Measurements from ENCODE around the gene CA10. TPM values are rescaled to one million over a fixed set of nuclear protein-coding genes. Genes with fewer than 3 reads are reported as not detected.

The CA10 gene
- total RNA-seq, 1 donor = not detected

DNA sequence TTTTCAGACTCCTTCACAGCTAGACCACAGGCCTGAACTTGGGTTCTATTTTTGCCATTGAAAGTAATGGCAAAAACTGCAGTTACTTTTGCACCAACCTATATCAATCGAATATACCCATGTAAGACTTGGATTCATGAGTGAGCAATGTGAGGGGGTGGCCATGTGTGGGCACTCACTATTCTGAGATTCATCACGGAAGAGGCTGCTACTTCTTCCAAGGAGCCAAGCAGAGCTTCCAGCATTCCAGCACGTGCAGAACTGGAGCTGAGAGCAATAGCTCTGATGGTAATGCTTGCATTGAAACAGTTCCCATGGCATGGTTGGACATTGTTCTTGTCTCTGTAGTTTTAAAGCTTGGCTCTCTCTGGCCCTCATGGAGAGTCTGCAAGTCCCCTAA lies 327.6 kb downstream of the CA10 start:
- no peaks in the 10 kb centered on the region for H3K27me3 ChIP-seq (ENCODE audit: insufficient read depth, low read length)
- no peaks in the 10 kb centered on the region for H3K9me3 ChIP-seq (ENCODE audit: low read depth, low read length)
- H3K27ac ChIP-seq (ENCODE audit: low read depth, low read length) = no peak overlapping the region
- TF ChIP-seq, protein P1, sequence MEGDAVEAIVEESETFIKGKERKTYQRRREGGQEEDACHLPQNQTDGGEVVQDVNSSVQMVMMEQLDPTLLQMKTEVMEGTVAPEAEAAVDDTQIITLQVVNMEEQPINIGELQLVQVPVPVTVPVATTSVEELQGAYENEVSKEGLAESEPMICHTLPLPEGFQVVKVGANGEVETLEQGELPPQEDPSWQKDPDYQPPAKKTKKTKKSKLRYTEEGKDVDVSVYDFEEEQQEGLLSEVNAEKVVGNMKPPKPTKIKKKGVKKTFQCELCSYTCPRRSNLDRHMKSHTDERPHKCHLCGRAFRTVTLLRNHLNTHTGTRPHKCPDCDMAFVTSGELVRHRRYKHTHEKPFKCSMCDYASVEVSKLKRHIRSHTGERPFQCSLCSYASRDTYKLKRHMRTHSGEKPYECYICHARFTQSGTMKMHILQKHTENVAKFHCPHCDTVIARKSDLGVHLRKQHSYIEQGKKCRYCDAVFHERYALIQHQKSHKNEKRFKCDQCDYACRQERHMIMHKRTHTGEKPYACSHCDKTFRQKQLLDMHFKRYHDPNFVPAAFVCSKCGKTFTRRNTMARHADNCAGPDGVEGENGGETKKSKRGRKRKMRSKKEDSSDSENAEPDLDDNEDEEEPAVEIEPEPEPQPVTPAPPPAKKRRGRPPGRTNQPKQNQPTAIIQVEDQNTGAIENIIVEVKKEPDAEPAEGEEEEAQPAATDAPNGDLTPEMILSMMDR (IDR thresholded peaks at IDR 0.05; ENCODE audit: extremely low read depth, low read depth, low read length) = no peak
- H3K4me1 ChIP-seq (ENCODE audit: insufficient read depth, low read length) = no peaks in the 10 kb centered on the region
- H4K20me1 ChIP-seq (ENCODE audit: insufficient read depth, low read length) = no peaks in the 10 kb centered on the region
- no peaks in the 10 kb centered on the region for H3K36me3 ChIP-seq (ENCODE audit: insufficient read depth, low read length)
- H2AFZ ChIP-seq (ENCODE audit: low read length) = no peak overlapping the region
- no peak overlapping the region for H3K4me2 ChIP-seq (ENCODE audit: insufficient read depth, low read length)
- no peak overlapping the region for H3K4me3 ChIP-seq (ENCODE audit: insufficient read depth, low read length)
- no peak for DNase-seq (ENCODE audit: insufficient read length, low spot score, missing footprints)
- H3K79me2 ChIP-seq (ENCODE audit: insufficient read depth, low read length) = no peaks in the 10 kb centered on the region

DNA sequence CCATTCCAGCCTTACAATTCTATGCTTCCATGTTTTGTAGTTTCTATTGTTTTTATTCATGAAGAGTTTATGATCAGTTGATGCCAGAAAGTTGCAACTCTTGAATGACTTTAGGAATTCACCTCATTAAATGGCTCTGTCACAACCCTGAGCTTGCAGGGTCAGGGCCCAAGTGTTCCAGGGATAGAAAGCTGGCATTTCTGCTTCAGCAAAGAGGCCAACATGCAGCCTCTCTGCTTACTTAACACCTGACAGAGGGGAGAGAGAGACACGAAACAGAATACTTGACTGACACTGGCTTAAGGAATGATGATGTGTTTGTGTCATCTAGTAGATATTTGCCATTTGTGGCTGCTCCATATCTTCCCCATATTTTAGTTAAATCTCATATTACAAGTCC lies 328.1 kb downstream of the CA10 start:
- H2AFZ ChIP-seq (ENCODE audit: low read length) = no peak overlapping the region
- H3K4me3 ChIP-seq (ENCODE audit: insufficient read depth, low read length) = no peak overlapping the region
- H3K4me1 ChIP-seq (ENCODE audit: insufficient read depth, low read length) = no peaks in the 10 kb centered on the region
- H3K9me3 ChIP-seq (ENCODE audit: low read depth, low read length) = no peaks in the 10 kb centered on the region
- no peaks in the 10 kb centered on the region for H3K36me3 ChIP-seq (ENCODE audit: insufficient read depth, low read length)
- TF ChIP-seq, protein P1 (IDR thresholded peaks at IDR 0.05; ENCODE audit: extremely low read depth, low read depth, low read length) = no peak
- H3K27ac ChIP-seq (ENCODE audit: low read depth, low read length) = no peak overlapping the region
- H3K4me2 ChIP-seq (ENCODE audit: insufficient read depth, low read length) = no peak overlapping the region
- DNase-seq (ENCODE audit: insufficient read length, low spot score, missing footprints) = no peak
- H3K27me3 ChIP-seq (ENCODE audit: insufficient read depth, low read length) = no peaks in the 10 kb centered on the region
- no peaks in the 10 kb centered on the region for H4K20me1 ChIP-seq (ENCODE audit: insufficient read depth, low read length)
- H3K79me2 ChIP-seq (ENCODE audit: insufficient read depth, low read length) = no peaks in the 10 kb centered on the region

DNA sequence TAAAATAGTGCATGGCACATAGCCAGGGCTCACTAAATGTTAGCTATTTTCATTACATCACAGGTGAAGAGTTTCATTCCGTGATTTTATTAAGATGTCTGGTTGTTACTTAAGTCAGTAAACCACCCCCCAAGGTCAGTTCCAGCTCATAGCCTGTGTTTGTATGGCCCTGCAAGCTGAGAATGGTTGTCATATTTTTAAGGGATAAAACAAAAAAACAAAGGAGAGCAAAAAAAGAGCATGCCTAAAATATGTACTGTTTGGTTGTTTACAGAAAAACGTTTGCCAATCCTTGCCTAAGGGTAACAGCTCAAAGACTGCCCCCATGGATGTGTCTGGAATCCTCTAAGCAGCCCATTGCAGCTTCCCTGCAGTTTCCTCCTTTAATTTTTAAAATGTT lies 329.6 kb downstream of the CA10 start:
- TF ChIP-seq, protein P1 (IDR thresholded peaks at IDR 0.05; ENCODE audit: extremely low read depth, low read depth, low read length) = no peak
- no peaks in the 10 kb centered on the region for H3K27me3 ChIP-seq (ENCODE audit: insufficient read depth, low read length)
- no peaks in the 10 kb centered on the region for H3K9me3 ChIP-seq (ENCODE audit: low read depth, low read length)
- H2AFZ ChIP-seq (ENCODE audit: low read length) = no peak overlapping the region
- DNase-seq (ENCODE audit: insufficient read length, low spot score, missing footprints) = no peak
- no peak overlapping the region for H3K27ac ChIP-seq (ENCODE audit: low read depth, low read length)
- no peaks in the 10 kb centered on the region for H3K36me3 ChIP-seq (ENCODE audit: insufficient read depth, low read length)
- H3K4me1 ChIP-seq (ENCODE audit: insufficient read depth, low read length) = no peaks in the 10 kb centered on the region
- no peaks in the 10 kb centered on the region for H4K20me1 ChIP-seq (ENCODE audit: insufficient read depth, low read length)
- no peaks in the 10 kb centered on the region for H3K79me2 ChIP-seq (ENCODE audit: insufficient read depth, low read length)
- H3K4me2 ChIP-seq (ENCODE audit: insufficient read depth, low read length) = no peak overlapping the region
- H3K4me3 ChIP-seq (ENCODE audit: insufficient read depth, low read length) = no peak overlapping the region

DNA sequence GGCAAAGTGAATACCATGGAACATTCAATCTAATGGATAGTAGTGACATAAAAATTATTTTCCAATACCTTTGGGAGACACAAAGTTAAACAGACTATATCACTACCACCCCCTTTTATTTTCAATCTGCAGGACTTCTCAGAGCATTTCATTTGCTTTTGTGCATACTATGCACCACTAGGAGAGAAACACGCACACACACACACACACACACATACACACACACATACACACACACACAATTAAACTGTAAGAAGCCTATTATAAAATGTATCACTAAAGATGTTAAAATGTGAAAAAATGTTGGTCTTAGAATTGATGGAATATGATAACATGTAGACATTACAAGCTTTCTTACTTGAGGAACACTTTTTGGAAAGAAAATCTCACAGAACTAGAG lies 331.4 kb downstream of the CA10 start:
- Histone ChIP-seq H3K4me2 (ENCODE audit: insufficient read depth, low read length) (no peak overlapping the region), H2AFZ (ENCODE audit: low read length) (no peak overlapping the region), H3K27me3 (ENCODE audit: insufficient read depth, low read length) (no peaks in the 10 kb centered on the region), H4K20me1 (ENCODE audit: insufficient read depth, low read length) (no peaks in the 10 kb centered on the region), H3K79me2 (ENCODE audit: insufficient read depth, low read length) (no peaks in the 10 kb centered on the region), H3K4me3 (ENCODE audit: insufficient read depth, low read length) (no peak overlapping the region), H3K36me3 (ENCODE audit: insufficient read depth, low read length) (no peaks in the 10 kb centered on the region), H3K27ac (ENCODE audit: low read depth, low read length) (no peak overlapping the region), H3K9me3 (ENCODE audit: low read depth, low read length) (peaks cover 3% of the 10 kb centered on the region), H3K4me1 (ENCODE audit: insufficient read depth, low read length) (no peaks in the 10 kb centered on the region)
- TF ChIP-seq, protein P1 (IDR thresholded peaks at IDR 0.05; ENCODE audit: extremely low read depth, low read depth, low read length) = no peak
- DNase-seq (ENCODE audit: insufficient read length, low spot score, missing footprints) = no peak
